GM12873 (cell line): ENCODE results near the gene PEX13.

Source experiments
- CTCF ChIP-seq: IDR thresholded peaks from 2 replicates; pipeline ENCODE4 v1.5.1; 2012; ENCODE audit warnings: low read depth, mild to moderate bottlenecking, moderate library complexity, low read length, control low read depth; ENCODE audit not compliant: insufficient read depth; ENCODE audit errors: missing control alignments

Gene PEX13

GRCh38 chr2:60979231-60979630, 38.3 kb upstream of the PEX13 start:
- no peak for TF ChIP-seq CTCF

DNA sequence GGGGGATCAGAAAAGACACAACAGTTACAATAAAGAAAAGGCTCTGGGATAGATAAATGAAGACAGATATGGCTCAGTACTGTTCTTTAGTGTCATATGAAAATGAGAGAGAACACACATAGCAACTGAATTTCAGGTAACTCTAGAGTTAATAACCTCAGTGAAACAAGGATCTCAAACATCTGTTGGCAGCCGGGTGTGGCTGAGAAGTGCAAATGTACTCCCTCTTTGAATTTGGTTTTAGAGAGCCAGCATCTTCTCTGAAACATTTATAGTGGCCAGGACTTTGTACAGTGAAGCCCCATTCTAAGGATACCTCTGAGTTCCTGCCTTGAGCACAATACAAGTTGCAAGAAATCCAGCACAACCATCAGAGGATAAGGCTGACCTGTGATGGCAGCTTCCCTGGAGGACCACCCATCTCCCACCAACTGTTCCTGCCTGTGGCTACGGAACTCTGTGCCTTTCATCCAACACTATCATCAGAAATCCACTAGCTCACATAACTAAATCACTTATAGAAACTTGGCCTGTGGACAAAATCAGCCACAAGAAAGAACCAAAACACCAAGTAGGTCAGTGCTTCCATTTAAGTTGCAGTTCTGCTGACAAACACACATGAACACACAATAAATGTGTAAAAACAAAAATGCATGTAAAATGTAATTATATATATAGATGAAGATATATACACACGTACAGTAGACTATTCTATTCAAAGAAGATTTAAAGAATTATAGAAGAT, 37.3 kb upstream of the PEX13 start:
- no peak for TF ChIP-seq CTCF

DNA sequence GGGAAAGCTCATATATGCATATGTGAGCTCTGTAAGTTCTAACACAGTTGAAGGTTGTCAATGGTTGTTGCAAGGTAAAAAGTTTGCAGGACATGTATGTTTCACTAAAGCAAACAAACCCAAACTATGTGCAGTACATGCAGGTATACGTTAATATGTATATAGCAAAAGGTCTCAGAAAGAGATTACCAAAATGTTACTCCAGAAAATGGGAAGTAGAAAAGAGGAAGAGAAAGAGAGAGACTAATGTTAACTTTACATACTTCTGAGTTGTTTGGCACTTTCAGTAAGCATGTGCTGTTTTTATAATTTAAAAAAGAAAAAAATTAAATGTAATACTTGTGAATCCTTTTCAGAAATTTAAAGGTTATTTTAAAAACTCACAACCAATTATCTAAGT, 32.8 kb upstream of the PEX13 start:
- no peak for TF ChIP-seq CTCF

- no peak for TF ChIP-seq CTCF
Measured at GRCh38 chr2:60987041-60987440, 30.5 kb upstream of the PEX13 start.

DNA sequence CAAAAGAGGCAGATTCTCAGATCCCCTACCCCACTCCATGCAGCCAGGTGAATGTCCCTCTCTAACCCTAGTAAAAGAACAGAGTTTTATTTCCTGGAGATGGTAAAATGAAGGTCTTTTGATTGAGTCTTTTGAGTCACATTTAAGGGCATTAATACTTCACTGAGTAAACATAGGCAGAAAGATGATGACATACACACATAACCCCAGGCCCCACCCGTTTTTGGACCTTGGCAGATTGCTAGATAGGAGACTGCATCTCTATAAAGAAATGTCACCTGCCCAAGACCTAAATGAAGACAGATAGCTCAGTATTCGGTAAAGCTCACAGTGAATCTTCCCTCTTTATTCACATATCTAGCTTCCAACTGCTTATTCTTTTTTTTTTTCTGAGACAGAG, 28.3 kb upstream of the PEX13 start:
- TF ChIP-seq CTCF, result no peak

- TF ChIP-seq CTCF, result no peak
Measured at GRCh38 chr2:60991644-60992043, 25.9 kb upstream of the PEX13 start.

DNA sequence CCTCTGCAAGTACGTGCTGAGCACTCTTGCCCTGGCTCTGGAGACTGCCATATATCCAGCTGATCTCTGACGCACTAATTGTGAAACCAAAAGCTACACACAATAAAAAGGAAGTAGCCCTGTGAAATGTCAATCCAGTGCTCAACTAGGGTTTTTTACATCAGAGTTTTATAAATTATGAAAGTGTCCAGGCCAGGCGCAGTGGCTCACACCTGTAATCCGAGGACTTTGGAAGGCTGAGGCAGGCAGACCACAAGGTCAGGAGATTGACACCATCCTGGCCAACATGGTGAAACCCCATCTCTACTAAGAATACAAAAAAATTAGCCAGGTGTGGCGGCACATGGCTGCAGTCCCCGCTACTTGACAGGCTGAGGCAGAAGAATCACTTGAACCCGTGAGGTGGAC, 24.5 kb upstream of the PEX13 start:
- no peak for TF ChIP-seq CTCF
